ENCODE results near the gene CNOT3.

- no peak for TF ChIP-seq POLR2A (IDR thresholded peaks at IDR 0.05)
- TF ChIP-seq CTCF (IDR thresholded peaks at IDR 0.05) = no peak
Measured at GRCh38 chr19:54191811-54192453, 54.4 kb downstream of the CNOT3 start.

All from vagina (tissue), 2 donors.